ENCODE measurements around the gene ACO1. TPM values are rescaled to one million over a fixed set of nuclear protein-coding genes. Genes with fewer than 3 reads are reported as not detected.

Gene ACO1
- total and polyA plus RNA-seq, 4 donors = 41.3 to 78.5 (median 59.5) TPM

DNA sequence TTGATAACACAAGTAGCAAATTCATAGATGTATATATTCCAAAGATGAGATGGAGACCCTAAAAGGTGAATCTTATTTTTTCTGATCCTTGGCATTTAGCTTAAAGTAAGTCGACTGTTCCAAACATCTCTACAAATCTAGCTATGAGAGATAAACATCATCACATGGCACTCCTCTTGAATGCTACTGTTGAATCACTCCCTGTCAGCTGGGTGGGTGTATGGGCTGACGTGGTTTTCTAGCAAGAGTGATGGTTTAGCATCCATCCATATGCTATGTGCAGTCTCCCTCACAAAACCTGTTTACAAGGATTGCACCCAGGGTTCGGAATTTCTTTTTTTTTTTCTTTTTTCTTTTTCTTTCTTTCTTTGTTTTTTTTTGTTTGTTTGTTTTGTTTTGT, 13.8 kb downstream of the ACO1 start:
- Histone ChIP-seq H3K9ac (ENCODE audit: low read depth in 1 of 2, low read length in 2 of 2) (no peak overlapping the region), H3K27ac (ENCODE audit: low read depth in 1 of 2, low read length in 2 of 2) (no peak overlapping the region), H3K4me3 (ENCODE audit: low read depth in 1 of 3, low read length in 3 of 3) (no peak overlapping the region), H3K9me3 (ENCODE audit: control insufficient read depth in 4 of 4, low read length in 3 of 4) (no peaks in the 10 kb centered on the region), H3K27me3 (ENCODE audit: control insufficient read depth in 4 of 4, insufficient read depth in 4 of 4, low read length in 3 of 4) (no peaks in the 10 kb centered on the region), H3K4me1 (ENCODE audit: control insufficient read depth in 4 of 4, insufficient read depth in 4 of 4, low read length in 3 of 4) (peaks cover 8 to 40% (median 30%) of the 10 kb centered on the region in 4 donors), H3K36me3 (ENCODE audit: control insufficient read depth in 4 of 4, insufficient read depth in 3 of 4, low read depth in 1 of 4, low read length in 3 of 4) (peaks cover 0 to 1% (median 0%) of the 10 kb centered on the region in 4 donors)
- no peak for DNase-seq (ENCODE audit: low spot score)
- TF ChIP-seq HNF4A (conservative IDR thresholded peaks at IDR 0.05) = no peak
- TF ChIP-seq JUND (IDR thresholded peaks at IDR 0.05) = no peak
- TF ChIP-seq, protein P1, sequence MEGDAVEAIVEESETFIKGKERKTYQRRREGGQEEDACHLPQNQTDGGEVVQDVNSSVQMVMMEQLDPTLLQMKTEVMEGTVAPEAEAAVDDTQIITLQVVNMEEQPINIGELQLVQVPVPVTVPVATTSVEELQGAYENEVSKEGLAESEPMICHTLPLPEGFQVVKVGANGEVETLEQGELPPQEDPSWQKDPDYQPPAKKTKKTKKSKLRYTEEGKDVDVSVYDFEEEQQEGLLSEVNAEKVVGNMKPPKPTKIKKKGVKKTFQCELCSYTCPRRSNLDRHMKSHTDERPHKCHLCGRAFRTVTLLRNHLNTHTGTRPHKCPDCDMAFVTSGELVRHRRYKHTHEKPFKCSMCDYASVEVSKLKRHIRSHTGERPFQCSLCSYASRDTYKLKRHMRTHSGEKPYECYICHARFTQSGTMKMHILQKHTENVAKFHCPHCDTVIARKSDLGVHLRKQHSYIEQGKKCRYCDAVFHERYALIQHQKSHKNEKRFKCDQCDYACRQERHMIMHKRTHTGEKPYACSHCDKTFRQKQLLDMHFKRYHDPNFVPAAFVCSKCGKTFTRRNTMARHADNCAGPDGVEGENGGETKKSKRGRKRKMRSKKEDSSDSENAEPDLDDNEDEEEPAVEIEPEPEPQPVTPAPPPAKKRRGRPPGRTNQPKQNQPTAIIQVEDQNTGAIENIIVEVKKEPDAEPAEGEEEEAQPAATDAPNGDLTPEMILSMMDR (IDR thresholded peaks at IDR 0.05; ENCODE audit: low read depth, low read length, missing input control) = no peak
- no peak for TF ChIP-seq TAF1 (conservative IDR thresholded peaks at IDR 0.05)
- no peak for TF ChIP-seq FOXA1 (IDR thresholded peaks at IDR 0.05)
- no peak for TF ChIP-seq RXRA (IDR thresholded peaks at IDR 0.05)
- no peak for TF ChIP-seq HNF4G (IDR thresholded peaks at IDR 0.05)
- no peak for TF ChIP-seq RAD21 (IDR thresholded peaks at IDR 0.05)
- TF ChIP-seq, protein P2, sequence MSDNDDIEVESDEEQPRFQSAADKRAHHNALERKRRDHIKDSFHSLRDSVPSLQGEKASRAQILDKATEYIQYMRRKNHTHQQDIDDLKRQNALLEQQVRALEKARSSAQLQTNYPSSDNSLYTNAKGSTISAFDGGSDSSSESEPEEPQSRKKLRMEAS (IDR thresholded peaks at IDR 0.05) = no peak
- TF ChIP-seq, protein P3, sequence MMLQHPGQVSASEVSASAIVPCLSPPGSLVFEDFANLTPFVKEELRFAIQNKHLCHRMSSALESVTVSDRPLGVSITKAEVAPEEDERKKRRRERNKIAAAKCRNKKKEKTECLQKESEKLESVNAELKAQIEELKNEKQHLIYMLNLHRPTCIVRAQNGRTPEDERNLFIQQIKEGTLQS (IDR thresholded peaks at IDR 0.05) = no peak
- TF ChIP-seq YY1 (IDR thresholded peaks at IDR 0.05) = no peak
- no peak for TF ChIP-seq FOXA2 (IDR thresholded peaks at IDR 0.05)
- TF ChIP-seq, protein P4, sequence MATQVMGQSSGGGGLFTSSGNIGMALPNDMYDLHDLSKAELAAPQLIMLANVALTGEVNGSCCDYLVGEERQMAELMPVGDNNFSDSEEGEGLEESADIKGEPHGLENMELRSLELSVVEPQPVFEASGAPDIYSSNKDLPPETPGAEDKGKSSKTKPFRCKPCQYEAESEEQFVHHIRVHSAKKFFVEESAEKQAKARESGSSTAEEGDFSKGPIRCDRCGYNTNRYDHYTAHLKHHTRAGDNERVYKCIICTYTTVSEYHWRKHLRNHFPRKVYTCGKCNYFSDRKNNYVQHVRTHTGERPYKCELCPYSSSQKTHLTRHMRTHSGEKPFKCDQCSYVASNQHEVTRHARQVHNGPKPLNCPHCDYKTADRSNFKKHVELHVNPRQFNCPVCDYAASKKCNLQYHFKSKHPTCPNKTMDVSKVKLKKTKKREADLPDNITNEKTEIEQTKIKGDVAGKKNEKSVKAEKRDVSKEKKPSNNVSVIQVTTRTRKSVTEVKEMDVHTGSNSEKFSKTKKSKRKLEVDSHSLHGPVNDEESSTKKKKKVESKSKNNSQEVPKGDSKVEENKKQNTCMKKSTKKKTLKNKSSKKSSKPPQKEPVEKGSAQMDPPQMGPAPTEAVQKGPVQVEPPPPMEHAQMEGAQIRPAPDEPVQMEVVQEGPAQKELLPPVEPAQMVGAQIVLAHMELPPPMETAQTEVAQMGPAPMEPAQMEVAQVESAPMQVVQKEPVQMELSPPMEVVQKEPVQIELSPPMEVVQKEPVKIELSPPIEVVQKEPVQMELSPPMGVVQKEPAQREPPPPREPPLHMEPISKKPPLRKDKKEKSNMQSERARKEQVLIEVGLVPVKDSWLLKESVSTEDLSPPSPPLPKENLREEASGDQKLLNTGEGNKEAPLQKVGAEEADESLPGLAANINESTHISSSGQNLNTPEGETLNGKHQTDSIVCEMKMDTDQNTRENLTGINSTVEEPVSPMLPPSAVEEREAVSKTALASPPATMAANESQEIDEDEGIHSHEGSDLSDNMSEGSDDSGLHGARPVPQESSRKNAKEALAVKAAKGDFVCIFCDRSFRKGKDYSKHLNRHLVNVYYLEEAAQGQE (IDR thresholded peaks at IDR 0.05) = no peak
- TF ChIP-seq NR2F2 (IDR thresholded peaks at IDR 0.05) = no peak
- no peak for TF ChIP-seq GABPA (IDR thresholded peaks at IDR 0.05 in 1 of 2, conservative IDR thresholded peaks at IDR 0.05 in 1 of 2)
- TF ChIP-seq, protein P5, sequence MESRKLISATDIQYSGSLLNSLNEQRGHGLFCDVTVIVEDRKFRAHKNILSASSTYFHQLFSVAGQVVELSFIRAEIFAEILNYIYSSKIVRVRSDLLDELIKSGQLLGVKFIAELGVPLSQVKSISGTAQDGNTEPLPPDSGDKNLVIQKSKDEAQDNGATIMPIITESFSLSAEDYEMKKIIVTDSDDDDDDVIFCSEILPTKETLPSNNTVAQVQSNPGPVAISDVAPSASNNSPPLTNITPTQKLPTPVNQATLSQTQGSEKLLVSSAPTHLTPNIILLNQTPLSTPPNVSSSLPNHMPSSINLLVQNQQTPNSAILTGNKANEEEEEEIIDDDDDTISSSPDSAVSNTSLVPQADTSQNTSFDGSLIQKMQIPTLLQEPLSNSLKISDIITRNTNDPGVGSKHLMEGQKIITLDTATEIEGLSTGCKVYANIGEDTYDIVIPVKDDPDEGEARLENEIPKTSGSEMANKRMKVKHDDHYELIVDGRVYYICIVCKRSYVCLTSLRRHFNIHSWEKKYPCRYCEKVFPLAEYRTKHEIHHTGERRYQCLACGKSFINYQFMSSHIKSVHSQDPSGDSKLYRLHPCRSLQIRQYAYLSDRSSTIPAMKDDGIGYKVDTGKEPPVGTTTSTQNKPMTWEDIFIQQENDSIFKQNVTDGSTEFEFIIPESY (IDR thresholded peaks at IDR 0.05) = no peak
- TF ChIP-seq SP1 (IDR thresholded peaks at IDR 0.05) = no peak
- TF ChIP-seq EGR1 (IDR thresholded peaks at IDR 0.05; ENCODE audit: low read depth in 2 of 2) = no peak
- WGBS = 91% methylated on average over 3 of the region's 3 CpGs

All from liver (tissue), 9 donors.